Measurements from ENCODE around the gene CA5A.

- TF ChIP-seq CTCF (IDR thresholded peaks at IDR 0.05) (no peak), POLR2A (IDR thresholded peaks at IDR 0.05) (no peak)
Measured at GRCh38 chr16:87960852-87961251, 24.5 kb upstream of the CA5A start.

Measured in uterus (tissue), 2 donors.